OCI-M1 (cell line): ENCODE results near the gene CYP19A1.

Experiments
- DNase-seq: peaks from one replicate; lab custom pipeline; 2025; lab: John Stamatoyannopoulos, UW

Gene CYP19A1

GRCh38 chr15:51183076-51183475 lies 155.3 kb downstream of the CYP19A1 start:
- no peak for DNase-seq

DNA sequence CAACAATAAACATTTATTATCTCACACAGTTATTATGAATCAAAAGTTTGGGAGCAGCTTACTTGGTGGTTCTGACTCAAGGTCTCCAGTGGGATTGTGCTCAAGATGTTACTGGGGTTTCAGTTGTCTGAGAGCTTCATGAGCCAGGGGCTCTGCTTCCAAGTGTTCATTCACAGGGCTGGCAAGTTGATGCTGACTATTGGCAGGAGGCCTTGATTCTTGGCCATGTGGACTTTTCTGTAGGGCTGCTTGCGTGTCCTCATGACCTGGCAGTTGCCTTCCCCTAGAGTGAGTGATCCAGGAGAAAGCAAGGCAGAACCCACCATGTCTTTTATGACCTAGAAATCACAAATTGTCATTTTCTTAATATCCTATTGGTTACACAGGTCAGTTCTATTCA lies 156.5 kb downstream of the CYP19A1 start:
- no peak for DNase-seq

GRCh38 chr15:51181221-51181620 lies 157.2 kb downstream of the CYP19A1 start:
- DNase-seq = no peak

DNA sequence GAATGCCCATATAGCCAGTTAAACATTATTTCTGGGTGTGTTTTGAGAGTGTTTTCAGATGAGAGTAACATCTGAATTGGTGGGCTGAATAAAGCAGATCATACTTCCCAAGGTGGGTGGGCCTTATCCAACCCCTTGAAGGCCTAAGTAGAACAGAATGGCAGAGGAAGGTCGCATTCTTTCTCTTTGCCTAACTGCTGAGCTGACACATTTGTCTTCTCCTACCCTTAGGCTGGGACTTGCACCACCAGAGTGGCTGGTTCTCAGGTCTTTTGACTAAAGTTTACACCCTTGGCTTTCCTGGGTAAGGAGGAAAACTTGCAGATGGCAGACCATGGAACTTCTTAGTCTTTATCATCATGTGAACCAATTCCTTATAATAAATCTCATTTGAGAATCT lies 157.9 kb downstream of the CYP19A1 start:
- DNase-seq = no peak

DNA sequence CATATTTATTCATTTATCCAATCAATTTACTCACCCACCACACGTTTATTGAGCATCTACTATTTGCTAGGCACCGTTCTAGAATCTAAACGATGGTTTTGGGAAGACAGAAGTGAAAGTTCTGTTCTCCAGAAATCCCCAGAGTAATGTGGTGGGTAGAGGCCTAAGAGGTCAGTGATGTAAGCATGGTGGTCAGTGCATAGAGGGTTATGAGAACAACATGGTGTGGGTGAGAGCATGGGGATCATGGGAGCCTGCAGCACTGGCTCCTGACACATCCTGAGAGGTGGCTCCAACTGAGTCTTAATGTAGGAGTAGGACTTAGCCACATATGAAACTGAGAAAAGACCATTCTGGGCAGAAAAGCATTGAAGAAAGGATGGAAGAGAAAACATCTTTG lies 158.4 kb downstream of the CYP19A1 start:
- DNase-seq = no peak

GRCh38 chr15:51172193-51172592 lies 166.2 kb downstream of the CYP19A1 start:
- no peak for DNase-seq

- no peak for DNase-seq
Measured at GRCh38 chr15:51171634-51171932, 166.8 kb downstream of the CYP19A1 start.

DNA sequence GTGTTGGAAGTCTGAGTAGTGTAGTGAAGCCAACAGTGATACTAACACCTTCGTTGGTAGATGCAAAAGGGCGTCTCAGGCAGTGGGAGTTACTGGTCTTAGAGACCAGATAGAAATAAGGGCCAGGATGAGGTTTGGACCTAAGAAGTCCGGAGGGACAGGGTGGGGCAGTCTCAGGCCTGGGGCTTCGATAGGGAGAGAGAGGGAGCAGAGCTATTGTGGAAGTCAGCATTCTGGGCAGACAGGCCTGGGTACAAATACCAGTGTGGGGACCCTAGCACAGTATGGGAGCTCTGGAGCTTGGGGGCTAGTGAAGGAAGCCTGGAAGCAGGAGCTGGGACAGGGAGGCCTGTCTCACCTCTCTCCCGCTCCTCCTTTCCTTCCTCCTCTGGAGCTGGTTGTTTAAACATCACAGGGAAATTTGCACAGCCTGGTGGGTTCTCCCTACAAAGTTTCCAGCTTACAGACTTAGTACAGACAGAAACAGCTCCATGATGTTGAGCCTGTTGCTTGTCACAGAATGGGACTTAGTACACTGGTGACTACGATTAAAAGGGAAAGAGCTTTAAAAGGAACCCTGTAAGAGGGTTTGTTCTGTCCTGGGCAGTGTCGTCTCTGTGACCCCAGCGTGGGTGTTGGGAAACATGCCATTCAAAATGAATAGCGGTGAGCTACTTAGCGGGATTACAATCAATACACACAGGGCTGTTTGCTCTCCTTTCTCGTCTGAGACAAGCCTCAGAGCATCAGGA lies 167.3 kb downstream of the CYP19A1 start:
- DNase-seq = no peak

- no peak for DNase-seq
Measured at GRCh38 chr15:51168700-51169099, 169.7 kb downstream of the CYP19A1 start.

- no peak for DNase-seq
Measured at GRCh38 chr15:51163843-51164242, 174.6 kb downstream of the CYP19A1 start.

- DNase-seq = peak; percentile 87
Measured at GRCh38 chr15:51162865-51163762, 175.3 kb downstream of the CYP19A1 start.

DNA sequence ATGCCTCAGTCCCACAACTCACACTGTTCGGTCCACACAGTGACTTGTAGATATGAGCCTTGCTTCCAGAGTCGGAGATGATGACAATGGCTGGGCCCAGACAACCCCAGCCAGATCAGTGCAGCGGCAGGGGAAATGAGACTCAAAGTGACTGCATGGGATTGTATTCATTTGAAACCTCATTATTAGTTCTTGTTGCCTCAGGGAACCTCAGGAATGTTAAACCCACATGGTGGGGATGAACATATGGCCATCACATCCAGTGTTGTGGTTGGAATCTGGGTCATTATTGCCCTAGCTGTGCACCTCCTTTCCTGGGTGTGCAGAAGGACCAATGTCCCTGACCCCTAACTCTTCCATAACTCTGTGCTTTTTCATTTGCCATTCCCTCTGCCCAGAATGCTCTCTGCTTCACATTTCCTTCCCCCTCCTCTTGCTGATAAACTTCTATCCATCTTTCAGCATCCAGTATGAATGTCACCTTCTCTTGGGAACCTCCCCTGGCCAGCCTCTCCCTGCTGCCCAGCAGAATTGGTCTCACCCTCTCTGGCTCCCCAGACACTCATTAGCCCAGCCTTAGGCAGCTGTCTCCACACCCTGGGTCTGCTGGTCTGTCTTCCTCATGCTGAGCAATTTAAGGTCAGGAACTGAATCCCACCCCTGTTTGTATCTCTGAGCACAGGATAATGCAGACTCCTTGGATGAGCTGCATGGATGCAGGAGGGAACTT lies 176.7 kb downstream of the CYP19A1 start:
- DNase-seq = no peak

DNA sequence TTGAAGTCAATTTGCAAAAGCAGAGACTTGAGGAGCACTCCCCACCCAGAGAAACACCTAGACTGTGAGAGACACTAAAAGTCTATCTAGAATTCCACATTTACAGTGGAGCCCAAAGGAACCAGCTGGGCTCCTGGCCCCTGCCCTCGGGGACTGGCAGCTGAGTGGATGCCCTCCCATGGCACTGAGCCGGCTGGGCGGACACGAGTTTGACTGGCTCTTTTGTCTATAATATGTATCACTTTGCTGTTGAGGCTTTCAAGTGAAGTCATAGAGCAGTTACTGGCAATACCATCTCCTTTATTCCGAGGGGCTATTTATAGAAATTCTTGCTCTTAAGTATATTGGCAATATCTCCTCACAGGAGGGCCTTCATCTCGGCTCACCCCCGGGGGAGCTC lies 177.9 kb downstream of the CYP19A1 start:
- no peak for DNase-seq
